GM12891 (cell line): ENCODE measurements around the gene TRIM69.

Source experiments
- PAX5 ChIP-seq: IDR thresholded peaks from 2 replicates; pipeline ENCODE4 v1.6.1; 2011; ENCODE audit warnings: low read length, moderate library complexity, mild to moderate bottlenecking; ENCODE audit not compliant: insufficient read depth, severe bottlenecking
- POLR2A ChIP-seq: IDR thresholded peaks from 2 replicates; pipeline ENCODE4 v1.6.1; 2011; ENCODE audit warnings: low read depth, low read length, control low read depth
- POLR2AphosphoS5 ChIP-seq: IDR thresholded peaks from 2 replicates; pipeline ENCODE4 v1.6.1; 2011; ENCODE audit warnings: low read depth, low read length, control low read depth
- POU2F2 ChIP-seq: IDR thresholded peaks from 2 replicates; pipeline ENCODE4 v1.6.1; 2011; ENCODE audit warnings: low read depth, mild to moderate bottlenecking, control low read depth, low read length, moderate library complexity
- SPI1 ChIP-seq: IDR thresholded peaks from 2 replicates; pipeline ENCODE4 v1.6.1; 2011; ENCODE audit warnings: low read depth, low read length, control low read depth
- TAF1 ChIP-seq: IDR thresholded peaks from 2 replicates; pipeline ENCODE4 v1.6.1; 2011; ENCODE audit warnings: low read depth, low read length, control low read depth

GRCh38 chr15:44796508-44796907 lies 60.2 kb downstream of the TRIM69 start:
- no peak for TF ChIP-seq POLR2A
- no peak for TF ChIP-seq TAF1
- no peak for TF ChIP-seq POLR2AphosphoS5
- TF ChIP-seq PAX5: no peak
- no peak for TF ChIP-seq SPI1
- no peak for TF ChIP-seq POU2F2
